Keratinocyte (primary cell): ENCODE data around the gene OR6B2. TPM values are rescaled to one million over a fixed set of nuclear protein-coding genes. Genes with fewer than 3 reads are reported as not detected.

Source experiments
- DNase-seq: peaks from one replicate; pipeline ENCODE4 v3.0.0-alpha.2; 2011; ENCODE audit warnings: low read depth, missing footprints, low spot score
- FAIRE-seq: peaks from 2 replicates; lab custom pipeline; 2011; peaks lifted over from hg19 to GRCh38; lab: Jason Lieb, UNC
- H2AFZ ChIP-seq: 2 replicates; pipeline ENCODE4 v1.6.0; 2012; ENCODE audit warnings: low read length, control low read depth, inconsistent platforms; ENCODE audit not compliant: control insufficient read depth
- H3K27ac ChIP-seq: 2 replicates; pipeline ENCODE4 v1.5.1; 2011; ENCODE audit warnings: low read length; ENCODE audit not compliant: control insufficient read depth, insufficient read depth
- H3K27me3 ChIP-seq: 3 replicates; pipeline ENCODE4 v1.6.0; 2011; ENCODE audit warnings: low read length; ENCODE audit not compliant: control insufficient read depth, insufficient read depth; ENCODE audit errors: extremely low read depth
- H3K36me3 ChIP-seq, 2 experiments: 2 replicates in 1 of 2; 3 replicates in 1 of 2; pipeline ENCODE4 v1.5.1; 2011; ENCODE audit warnings: low read length in 2 of 2, mild to moderate bottlenecking in 1 of 2; ENCODE audit not compliant: control insufficient read depth in 2 of 2, insufficient read depth in 2 of 2; ENCODE audit errors: extremely low read depth in 1 of 2
- H3K4me1 ChIP-seq: 3 replicates; pipeline ENCODE4 v1.5.1; 2011; ENCODE audit warnings: low read length; ENCODE audit not compliant: control insufficient read depth, insufficient read depth; ENCODE audit errors: extremely low read depth
- H3K4me2 ChIP-seq: 3 replicates; pipeline ENCODE4 v1.6.0; 2011; ENCODE audit warnings: low read depth, low read length; ENCODE audit not compliant: control insufficient read depth, insufficient read depth; ENCODE audit errors: extremely low read depth
- H3K4me3 ChIP-seq, 3 experiments: fragments of 200-600 bp in 1 of 3; sonication (generic) in 1 of 3; 2 replicates in 2 of 3; 3 replicates in 1 of 3; pipeline ENCODE4 v1.5.1; 2011 to 2016; ENCODE audit warnings: low read length in 3 of 3, mild to moderate bottlenecking in 3 of 3, control low read depth in 2 of 3, inconsistent platforms in 1 of 3, low read depth in 1 of 3, mixed read lengths in 1 of 3, mixed run types in 1 of 3, moderate library complexity in 1 of 3; ENCODE audit not compliant: control insufficient read depth in 2 of 3, insufficient read depth in 2 of 3; ENCODE audit errors: extremely low read depth in 1 of 3
- H3K79me2 ChIP-seq: 2 replicates; pipeline ENCODE4 v1.6.0; 2012; ENCODE audit warnings: low read length; ENCODE audit not compliant: control insufficient read depth, insufficient read depth
- H3K9ac ChIP-seq: 3 replicates; pipeline ENCODE4 v1.6.0; 2011; ENCODE audit warnings: low read length; ENCODE audit not compliant: control insufficient read depth, insufficient read depth; ENCODE audit errors: extremely low read depth
- H3K9me1 ChIP-seq: 3 replicates; pipeline ENCODE4 v1.6.0; 2011; ENCODE audit warnings: low read length; ENCODE audit not compliant: control insufficient read depth, insufficient read depth; ENCODE audit errors: extremely low read depth
- H3K9me3 ChIP-seq: 2 replicates; pipeline ENCODE4 v1.5.1; 2012; ENCODE audit warnings: low read depth, low read length; ENCODE audit not compliant: control insufficient read depth
- H4K20me1 ChIP-seq: 3 replicates; pipeline ENCODE4 v1.6.0; 2011; ENCODE audit warnings: low read length; ENCODE audit not compliant: control insufficient read depth, insufficient read depth; ENCODE audit errors: extremely low read depth
- EZH2 ChIP-seq: IDR thresholded peaks from one replicate; pipeline ENCODE4 v1.6.1; 2012; ENCODE audit warnings: inconsistent platforms, mild to moderate bottlenecking, low read length, moderate library complexity
- dilution Hi-C: fragments of 300-500 bp; cut with MboI; formaldehyde crosslinking; loops from one replicate; pipeline ENCODE4 v1.7.0; 2020; ENCODE audit warnings: low sequenced_read_pairs; ENCODE audit not compliant: extremely low pct_ligation_motif_present
- polyA plus RNA-seq, 5 experiments: library from polyadenylated mRNA; depleted of rRNA in 3 of 5; stranded (reverse) in 3 of 5; stranded (forward) in 1 of 5; unstranded in 1 of 5; fragments of >200 nt; gene quantifications; 1 replicate in 1 of 5; 2 replicates in 3 of 5; 3 replicates in 1 of 5; pipeline versions ENCODE4 v1.2.1 to v1.2.3, GENCODE V29; 2011 to 2012; ENCODE audit warnings: missing spikeins in 2 of 5, low read depth in 1 of 5, low replicate concordance in 1 of 5
- TF ChIP-seq, protein P1 (sequence below), 3 experiments: IDR thresholded peaks in 1 of 3; conservative IDR thresholded peaks in 1 of 3; optimal IDR thresholded peaks in 1 of 3; 2 replicates in 2 of 3; 3 replicates in 1 of 3; pipeline versions ENCODE3 to v1.5.1; 2011; ENCODE audit warnings: low read length in 3 of 3, mild to moderate bottlenecking in 3 of 3, moderate library complexity in 2 of 3, control low read depth in 1 of 3, inconsistent platforms in 1 of 3; ENCODE audit not compliant: insufficient read depth in 2 of 3; ENCODE audit errors: extremely low read depth in 1 of 3

The OR6B2 gene
- polyA plus RNA-seq, 1 donor (not counting 4 experiments of a cell fraction or from before 2014, with no cell fraction given): not detected

DNA sequence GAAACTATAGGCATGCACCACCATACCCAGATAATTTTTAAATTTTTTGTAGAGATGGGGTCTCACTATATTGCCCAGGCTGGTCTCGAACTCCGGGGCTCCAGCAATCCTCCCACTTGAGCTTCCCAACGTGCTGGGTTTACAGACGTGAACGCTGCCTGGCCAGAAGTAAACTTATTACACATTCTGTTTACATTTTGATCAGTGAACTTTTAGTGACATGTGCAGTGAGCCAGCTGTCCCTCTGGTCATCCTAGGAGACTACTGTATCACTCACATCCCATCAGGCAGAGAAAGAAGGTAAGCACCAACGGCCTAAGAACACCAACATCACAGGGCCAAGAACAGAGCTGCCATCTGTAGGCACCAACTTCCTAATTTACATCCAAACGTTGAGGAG is 27.2 kb downstream of the OR6B2 start:
- Histone ChIP-seq H3K9me1 (no peaks in the 10 kb centered on the region), H3K27ac (no peak overlapping the region), H3K4me2 (no peak overlapping the region), H3K36me3 (peaks cover 18 to 59% of the 10 kb centered on the region in 2 experiments), H2AFZ (no peak overlapping the region), H3K9ac (no peak overlapping the region), H4K20me1 (peaks cover 5% of the 10 kb centered on the region), H3K4me3 (no peak overlapping the region), H3K9me3 (no peaks in the 10 kb centered on the region), H3K4me1 (no peaks in the 10 kb centered on the region), H3K79me2 (no peaks in the 10 kb centered on the region), H3K27me3 (no peaks in the 10 kb centered on the region)
- FAIRE-seq: no peak
- TF ChIP-seq, protein P1, sequence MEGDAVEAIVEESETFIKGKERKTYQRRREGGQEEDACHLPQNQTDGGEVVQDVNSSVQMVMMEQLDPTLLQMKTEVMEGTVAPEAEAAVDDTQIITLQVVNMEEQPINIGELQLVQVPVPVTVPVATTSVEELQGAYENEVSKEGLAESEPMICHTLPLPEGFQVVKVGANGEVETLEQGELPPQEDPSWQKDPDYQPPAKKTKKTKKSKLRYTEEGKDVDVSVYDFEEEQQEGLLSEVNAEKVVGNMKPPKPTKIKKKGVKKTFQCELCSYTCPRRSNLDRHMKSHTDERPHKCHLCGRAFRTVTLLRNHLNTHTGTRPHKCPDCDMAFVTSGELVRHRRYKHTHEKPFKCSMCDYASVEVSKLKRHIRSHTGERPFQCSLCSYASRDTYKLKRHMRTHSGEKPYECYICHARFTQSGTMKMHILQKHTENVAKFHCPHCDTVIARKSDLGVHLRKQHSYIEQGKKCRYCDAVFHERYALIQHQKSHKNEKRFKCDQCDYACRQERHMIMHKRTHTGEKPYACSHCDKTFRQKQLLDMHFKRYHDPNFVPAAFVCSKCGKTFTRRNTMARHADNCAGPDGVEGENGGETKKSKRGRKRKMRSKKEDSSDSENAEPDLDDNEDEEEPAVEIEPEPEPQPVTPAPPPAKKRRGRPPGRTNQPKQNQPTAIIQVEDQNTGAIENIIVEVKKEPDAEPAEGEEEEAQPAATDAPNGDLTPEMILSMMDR (optimal IDR thresholded peaks at IDR 0.05 in 1 of 3, IDR thresholded peaks at IDR 0.05 in 1 of 3, conservative IDR thresholded peaks at IDR 0.05 in 1 of 3; ENCODE audit: extremely low read depth in 1 of 3, insufficient read depth in 2 of 3, low read length in 3 of 3): no peak
- TF ChIP-seq EZH2: no peak
- no peak for DNase-seq
- dilution Hi-C loops: no loop called here

DNA sequence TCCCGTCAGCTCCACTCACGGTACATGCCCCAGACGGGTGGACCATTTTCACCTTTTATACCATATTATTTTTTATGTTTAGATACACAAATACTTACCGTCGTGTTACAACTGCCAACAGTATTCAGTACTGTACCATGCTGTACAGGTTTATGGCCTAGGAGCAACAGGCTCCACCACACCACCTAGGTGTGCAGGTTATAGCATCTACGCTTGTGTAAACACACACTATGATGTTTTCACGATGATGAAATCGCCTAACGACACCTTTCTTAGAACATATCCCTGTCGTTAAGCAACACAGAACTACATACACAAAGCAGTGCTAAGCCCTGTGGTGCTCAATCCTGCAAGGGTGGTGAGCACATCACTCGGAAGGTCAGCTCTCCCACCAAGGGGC is 29.6 kb downstream of the OR6B2 start:
- Histone ChIP-seq H3K27me3 (no peaks in the 10 kb centered on the region), H3K9me1 (no peaks in the 10 kb centered on the region), H3K4me3 (no peak overlapping the region), H3K79me2 (no peaks in the 10 kb centered on the region), H3K9ac (no peak overlapping the region), H3K27ac (no peak overlapping the region), H3K4me2 (no peak overlapping the region), H3K9me3 (no peaks in the 10 kb centered on the region), H4K20me1 (no peaks in the 10 kb centered on the region), H3K4me1 (no peaks in the 10 kb centered on the region), H3K36me3 (peaks cover 13 to 45% of the 10 kb centered on the region in 2 experiments), H2AFZ (no peak overlapping the region)
- dilution Hi-C loops: no loop called here
- FAIRE-seq (no peak), DNase-seq (no peak)
- no peak for TF ChIP-seq EZH2
- TF ChIP-seq, protein P1 (optimal IDR thresholded peaks at IDR 0.05 in 1 of 3, IDR thresholded peaks at IDR 0.05 in 1 of 3, conservative IDR thresholded peaks at IDR 0.05 in 1 of 3; ENCODE audit: extremely low read depth in 1 of 3, insufficient read depth in 2 of 3, low read length in 3 of 3): no peak
